Stimulated activated CD8-positive, alpha-beta memory T cell treated with anti-CD3 and anti-CD28 coated beads, Interleukin-7, amount 100 ng/mL, for 24 hours (primary cell): ENCODE measurements around the gene NTM.

Experiments used
- DNase-seq: peaks from one replicate; pipeline ENCODE4 v3.0.0-alpha.2; 2020; ENCODE audit warnings: low read depth

Gene NTM

DNA sequence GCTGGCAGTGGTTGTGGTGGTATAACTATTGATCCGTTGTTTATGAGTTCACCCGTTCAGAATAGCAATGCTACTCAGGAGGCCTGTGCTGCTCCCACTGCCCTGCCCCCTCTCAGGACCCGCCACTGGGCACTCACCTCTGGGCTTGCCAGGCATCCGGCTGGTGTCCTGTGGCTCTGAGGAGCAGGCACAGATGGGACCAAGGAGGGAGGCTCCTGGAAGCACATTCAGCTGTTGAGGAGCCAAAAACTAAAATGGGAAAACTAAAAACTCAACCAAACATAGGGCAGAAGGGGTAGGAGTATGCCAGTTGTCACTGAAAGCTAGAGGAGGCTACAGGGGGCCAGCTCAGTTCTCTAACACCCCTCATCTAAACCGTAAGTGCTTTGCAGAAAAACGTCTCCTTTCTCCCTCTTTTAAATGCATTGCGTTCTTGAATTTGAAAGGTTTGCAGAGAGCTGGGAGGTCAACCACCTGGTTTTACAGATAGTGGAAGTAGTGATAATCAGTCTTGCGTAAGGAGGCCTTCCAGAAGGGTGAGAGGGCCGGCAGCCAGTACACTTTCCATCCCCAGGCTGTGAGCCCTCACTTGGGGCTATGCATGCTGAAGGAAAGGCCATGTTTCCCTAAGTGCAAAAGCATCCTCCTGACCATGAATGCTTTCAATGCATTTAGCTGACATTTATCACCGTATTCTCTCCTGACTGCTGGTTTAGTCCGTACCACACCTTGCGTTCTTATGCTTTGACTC lies 547.4 kb downstream of the NTM start:
- no peak for DNase-seq

DNA sequence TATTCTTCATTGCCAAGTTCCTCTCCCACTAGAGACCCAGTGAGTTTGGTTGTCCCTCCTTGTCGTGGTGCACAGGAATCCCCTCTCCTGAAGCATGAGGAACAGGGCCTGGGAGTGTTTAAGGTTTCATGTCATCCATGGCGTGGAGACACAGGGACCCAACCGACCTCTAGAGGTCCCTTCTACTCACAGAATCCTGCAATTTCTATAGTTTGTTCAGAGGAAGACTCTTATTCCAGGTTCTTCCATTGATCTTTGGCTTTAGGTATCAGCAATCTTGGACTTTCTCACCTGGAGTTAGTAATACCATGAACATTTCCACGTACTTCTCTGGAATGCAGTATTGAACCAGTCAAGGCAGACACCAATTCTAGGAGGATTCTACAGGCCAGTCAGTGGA lies 548.2 kb downstream of the NTM start:
- DNase-seq = no peak

DNA sequence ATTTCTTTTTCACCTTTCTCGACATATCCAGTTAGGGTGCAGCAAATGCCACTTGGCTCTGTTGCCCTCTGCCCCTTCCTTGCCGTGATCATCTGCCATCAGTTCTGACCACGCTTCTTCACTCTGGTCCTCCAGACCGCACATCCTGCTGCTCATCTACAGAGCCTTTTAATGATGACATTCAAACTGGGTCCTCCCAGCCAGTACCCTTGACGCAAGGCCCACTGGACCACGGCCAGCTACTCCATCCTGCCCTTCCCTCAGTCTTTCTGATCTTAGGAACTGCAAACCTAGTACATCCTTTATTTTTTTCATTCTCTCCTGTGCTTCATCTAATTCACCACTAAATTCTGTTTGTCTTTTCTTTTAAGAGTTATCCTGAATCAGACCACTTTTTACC lies 551.8 kb downstream of the NTM start:
- no peak for DNase-seq

DNA sequence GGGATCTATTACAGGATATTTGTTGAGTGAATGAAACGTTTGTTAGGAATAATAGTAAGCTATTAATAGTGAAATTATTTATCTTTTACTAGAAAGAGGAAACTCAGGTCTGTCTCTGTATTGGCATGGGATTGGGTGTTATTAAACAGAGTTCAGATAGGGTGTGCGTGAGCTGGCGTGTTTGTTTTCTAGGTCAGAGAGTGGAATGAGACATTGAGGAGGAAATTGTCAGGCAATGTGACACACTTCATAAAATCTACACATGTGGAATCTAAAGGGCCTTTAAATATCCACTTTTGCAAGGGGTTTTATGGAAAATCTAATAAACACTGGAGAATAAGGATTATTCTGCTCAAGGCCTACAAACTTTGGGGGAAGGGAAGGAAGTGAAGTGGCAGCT lies 552.9 kb downstream of the NTM start:
- DNase-seq = no peak

DNA sequence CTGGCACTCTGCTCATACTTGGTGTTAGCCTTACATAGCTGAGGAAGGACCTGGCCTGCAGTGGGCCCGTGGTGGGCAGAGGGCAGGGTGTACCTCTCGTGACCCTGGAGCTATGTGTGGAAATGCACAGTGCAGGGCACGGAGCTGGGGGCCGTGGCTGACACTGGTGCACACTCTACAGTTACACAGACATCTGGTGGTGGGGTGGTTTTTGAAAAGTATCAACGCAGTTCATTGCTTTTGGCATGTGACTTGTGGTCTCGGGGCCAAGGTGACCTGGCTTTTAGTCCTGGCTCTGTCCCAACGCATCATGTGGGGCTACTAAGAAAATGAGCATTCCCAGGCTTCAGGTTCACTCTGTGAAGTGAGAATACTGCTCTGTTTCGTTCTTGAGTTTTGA lies 553.6 kb downstream of the NTM start:
- no peak for DNase-seq

DNA sequence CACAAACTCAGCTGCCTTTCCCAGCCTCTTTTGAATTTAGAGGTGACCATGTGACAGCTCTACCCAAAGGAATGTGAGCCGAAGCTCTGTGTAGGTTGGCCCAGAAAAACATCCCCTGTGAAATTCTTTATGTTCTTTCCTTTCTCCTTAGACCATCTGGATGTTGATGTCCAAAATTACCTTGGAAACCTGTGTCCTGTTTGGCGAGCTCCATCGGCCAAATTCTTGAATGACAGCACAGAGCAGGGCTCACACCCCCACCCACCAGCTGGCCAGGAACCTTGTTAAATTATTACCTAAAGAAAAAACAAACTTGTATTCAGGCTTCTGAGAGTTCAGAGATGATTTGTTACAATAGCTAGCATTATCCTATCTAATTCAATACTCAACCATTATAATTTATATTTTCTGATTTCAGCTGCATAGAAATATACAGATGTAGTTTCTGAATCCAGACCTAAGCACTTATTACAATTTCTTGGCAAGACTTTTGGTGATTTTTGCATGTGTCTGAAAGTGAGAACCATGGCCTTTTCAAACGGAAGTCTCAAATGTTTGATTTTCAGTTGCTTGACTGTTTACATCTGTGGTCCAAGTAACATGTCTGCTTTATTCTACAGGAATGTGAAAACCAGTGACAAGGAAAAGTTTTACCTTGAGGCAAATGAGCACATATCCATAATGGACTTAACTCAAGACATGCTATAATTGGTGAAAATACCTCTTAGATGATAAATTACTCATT lies 554.2 kb downstream of the NTM start:
- no peak for DNase-seq

DNA sequence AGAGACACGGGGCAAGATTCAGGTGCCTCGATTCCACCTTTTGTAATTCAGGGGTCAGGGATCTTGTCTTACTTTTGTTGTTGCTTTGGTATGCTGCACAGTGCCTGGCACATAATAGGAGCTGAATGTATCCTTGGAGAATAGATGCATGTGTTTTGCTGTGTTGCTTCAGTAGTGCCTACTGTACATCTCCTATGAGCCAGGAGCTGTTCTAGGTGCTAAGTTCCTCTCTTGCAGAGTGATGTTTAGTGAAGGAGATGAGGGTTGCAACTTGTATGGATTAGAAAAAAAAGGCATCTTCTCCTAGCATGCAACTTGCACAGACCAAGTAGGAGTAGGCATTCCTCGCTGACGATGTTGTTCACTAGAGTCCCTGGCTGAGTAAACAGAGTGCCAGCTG lies 555.4 kb downstream of the NTM start:
- no peak for DNase-seq

DNA sequence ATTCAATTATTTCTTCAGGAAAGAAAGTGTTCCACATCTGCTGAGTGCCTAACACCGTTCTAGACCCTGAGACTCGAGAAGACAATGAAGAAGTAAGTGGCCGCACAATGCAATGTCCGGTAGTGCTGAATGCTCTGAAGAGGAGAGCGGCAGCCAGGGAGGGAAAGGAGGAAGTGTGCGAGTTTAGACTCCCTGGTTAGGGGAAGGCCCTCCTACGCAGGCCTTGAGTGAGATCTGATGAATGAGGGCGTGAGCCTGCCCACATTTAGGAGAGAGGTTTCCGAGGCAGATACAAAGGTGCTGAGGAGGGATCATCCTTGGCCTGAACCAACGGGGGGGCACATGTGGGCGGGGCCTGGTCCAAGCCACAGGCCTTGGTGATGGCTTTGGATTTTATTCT lies 558.6 kb downstream of the NTM start:
- no peak for DNase-seq

DNA sequence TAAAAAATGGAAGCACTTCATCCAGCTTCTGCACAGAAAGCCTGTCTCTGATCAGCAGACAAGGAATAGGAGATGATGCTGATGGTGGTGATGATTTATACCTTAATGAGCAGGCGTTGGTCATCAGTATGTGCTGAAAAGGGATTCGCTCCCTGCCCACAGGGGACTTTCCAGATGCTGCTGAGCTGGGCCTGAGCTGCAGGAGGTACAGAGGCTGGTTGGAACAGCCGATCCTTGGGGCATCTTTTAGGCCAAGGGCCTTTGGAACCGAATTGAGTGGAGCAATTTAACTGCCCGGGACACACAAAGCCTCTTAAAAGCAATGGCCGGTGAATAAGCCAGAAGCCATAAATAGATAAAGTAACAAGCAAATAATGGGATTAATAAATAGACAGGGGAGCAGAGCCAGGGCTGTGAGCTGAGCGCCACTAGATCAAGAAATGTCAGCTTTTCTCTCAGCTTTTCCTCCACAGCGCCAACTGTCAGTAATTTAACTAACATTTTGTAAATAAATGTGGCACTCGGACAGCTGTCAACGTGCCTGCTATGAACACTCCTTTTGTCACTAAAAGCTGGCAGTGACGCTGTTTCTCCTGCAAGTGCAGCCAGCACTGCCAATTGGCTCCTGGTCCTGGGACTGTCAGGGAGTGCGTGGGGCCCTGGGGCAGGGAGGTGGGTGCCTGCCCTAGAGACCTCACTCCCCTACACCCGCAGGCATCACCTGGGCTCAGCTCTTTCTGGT lies 562.3 kb downstream of the NTM start:
- no peak for DNase-seq

DNA sequence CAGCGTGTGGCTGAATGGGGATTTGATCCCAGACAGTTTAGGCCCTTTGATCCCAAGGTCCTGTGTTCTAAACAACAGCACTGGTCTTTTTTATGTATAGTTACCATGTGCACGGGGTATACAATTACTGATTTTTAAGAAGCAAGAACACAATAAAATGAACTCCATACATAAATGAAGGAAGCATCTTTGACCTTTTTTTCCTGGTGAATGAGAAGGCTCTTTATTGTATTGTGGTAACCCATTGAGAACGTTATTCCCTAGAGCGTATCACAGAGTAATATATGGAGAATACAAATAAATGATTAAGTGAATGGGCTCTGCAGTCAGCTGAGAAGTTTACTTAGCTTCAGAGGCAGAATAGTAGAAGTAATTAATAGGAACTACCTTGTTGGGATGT lies 563.6 kb downstream of the NTM start:
- DNase-seq = no peak

DNA sequence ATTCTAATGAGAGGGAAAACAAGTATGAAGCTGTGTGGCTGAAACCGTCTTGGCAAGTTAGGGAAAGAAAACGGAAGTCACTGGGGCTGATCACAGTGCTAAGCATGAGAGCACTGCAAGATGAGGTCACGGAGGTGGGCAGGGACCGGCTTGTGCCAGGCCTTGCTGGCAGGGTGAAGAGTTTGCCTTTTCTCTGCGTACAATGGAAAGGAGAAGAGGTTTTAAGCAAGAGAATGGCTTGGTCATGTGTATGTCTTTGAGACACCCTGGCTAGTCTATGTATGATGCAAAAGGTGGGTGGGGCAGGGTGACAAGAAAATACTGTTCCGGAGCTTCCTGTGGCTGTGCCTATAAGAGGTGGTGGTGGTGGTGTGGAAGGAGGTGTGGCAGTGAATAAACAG lies 567.9 kb downstream of the NTM start:
- DNase-seq = no peak

DNA sequence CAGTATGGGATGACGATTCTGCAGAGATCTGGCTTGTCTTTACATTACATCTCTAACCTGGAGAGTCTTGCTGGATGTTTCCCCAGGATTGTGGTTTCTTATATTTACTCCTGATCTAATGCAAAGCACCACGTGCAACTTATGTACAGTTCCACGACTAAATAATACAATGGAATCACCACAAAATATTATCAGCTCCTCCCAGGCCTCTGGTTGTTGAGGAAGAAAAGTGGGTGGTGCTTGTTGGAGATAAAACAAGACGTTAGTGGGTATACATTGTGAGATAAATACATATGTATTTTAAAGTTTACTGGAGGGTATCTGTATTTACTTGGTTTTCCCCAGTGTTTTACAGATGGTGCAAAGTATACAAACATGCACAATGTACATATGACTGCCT lies 569.7 kb downstream of the NTM start:
- no peak for DNase-seq

DNA sequence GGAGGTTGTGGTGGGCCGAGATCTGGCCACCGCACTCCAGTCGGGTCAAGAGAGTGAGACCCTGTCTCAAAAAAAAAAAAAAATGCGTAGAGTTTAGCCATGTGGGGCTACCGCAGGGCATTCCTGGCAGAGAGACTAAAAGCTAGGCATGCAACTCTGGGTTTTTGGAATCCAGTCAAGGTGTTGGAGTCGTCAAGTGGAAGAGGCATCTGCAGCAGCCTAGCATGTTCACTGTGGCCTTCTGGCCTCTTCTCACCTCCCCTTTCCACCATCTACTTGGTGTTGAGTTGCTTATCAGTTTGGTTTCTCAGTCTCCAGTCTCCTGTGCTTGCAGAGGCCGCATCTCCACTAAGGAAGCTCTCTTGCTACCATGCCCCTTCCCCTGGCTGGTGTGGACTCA lies 572.5 kb downstream of the NTM start:
- no peak for DNase-seq

DNA sequence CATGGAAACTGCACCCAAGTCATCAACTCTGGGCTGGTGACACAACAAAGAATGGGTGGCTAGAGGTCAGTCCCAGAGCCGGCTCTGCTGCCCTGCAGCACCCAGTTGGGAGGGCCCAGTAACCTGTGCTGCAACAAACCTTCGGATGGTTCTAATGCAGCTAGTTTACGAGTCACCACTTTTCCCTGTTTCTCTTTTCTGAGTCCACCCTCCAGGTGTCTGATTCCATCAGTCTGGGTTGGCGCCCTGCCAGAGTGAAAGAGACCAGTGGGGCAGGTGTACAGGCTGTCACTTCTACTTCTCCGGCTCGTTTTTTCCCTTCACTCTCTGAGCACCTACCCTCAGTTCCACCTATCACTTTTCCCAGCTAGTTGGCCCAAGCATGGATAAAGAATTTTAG lies 572.9 kb downstream of the NTM start:
- no peak for DNase-seq

DNA sequence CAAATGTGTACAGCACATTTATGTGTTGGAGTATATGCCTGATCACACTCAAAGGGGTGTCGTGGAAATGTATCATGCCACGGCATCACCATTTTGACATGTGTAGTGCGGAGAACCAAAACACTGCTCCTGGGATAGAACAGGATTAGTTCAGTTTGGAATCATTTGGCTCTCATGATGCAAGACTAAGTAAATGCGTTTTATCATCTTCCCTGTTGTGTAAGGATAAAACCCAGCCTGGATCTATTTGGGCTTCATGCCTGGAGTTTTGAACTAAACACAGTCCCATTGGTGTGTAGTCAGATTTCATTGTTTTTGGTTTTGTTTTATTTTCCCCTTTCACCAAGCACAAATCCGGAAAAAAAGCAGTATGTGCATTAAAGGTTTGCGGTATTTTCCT lies 574.3 kb downstream of the NTM start:
- no peak for DNase-seq

DNA sequence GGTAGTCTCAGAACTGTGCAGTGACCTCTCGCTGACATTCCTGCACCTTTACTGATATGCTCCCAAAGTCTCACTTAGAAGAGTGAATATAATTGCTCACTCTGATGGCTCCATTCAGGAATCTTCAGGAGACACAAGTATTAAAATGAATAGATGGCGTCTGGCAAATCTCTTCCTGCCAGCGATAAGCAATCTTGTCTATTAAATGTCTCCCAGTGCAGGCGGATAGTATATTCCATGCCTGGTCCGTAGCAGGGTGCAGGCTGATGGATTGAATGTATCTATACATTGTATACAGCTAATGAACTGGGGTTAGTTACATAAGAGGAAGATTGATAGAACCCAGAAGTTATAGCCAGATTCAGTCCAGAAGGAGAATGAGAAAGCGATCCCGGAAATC lies 575.3 kb downstream of the NTM start:
- no peak for DNase-seq

DNA sequence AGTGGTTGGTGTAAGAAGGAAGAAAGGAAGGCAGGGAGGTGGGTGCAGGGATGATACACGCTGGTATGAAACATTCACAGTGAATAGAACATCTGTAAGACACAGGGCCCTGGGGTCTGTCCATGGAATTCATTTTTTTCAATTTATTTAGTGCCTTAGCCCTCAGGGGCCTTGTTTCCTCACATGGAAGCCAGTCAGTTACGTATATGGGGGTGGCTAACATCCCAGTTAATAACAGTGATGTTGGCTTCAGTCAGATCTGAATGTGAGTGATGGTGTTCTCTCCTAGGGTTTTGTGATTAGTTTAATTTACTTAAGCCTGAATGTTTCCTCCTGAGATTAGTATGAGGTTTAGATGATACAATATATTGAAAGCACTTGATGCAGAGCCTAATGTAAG lies 577.1 kb downstream of the NTM start:
- DNase-seq = no peak

DNA sequence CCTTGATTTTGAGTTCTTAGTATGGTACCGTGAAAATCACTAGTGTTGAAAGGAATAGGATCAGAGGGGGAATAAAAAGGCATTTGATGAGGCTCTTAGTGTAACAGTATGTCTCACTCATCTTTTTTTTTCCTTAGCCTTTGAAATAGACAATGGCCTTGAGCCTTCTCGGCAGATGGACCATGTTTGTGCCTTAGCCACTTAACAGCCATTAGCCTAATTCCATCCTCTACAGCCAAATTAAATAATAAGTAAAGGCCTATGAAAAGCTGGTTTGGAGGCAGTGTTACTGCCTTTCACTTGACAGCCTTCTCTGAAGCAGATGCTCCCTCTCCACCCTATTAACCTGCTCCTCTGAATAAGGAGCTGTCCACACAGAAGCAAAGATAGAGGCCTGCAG lies 580.7 kb downstream of the NTM start:
- no peak for DNase-seq

DNA sequence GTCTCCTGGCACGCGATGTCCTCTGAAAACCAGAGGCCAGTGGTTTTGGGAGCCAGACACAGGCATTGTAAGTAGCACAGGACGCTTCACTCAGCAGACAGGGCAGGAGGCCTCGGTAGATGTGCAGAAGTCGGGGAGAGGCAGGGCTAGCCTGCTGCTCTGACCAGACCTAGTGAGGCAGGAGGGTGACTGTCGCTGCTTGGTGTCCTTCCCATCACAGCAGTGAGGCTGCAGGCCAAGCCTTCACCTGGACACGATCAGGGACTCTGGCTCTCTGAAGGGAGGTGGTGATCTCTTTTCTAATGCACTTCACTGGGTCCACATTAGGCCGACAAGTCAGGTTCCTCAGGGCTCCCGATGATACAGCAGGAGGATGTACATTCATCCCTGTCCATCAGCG lies 583.7 kb downstream of the NTM start:
- no peak for DNase-seq

DNA sequence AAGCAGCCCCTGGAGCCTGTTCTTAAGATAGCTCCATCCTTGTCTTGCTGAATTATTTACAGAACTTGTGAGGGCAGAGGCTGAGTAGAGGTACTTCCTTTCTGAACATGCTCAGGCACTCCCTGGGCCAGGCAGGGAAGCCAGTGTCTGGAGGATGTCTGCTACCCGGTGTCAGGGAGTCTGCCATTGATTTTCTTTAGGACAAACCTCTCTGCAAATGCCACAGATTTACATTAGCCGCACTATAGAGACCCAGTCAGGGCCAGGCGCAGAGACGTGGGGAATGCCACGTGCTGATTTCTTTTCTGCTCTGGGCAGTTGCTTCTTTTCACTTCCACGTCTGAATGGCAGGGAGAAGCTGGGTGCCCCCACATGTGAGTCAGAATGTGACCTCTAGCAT lies 585.5 kb downstream of the NTM start:
- DNase-seq = no peak

DNA sequence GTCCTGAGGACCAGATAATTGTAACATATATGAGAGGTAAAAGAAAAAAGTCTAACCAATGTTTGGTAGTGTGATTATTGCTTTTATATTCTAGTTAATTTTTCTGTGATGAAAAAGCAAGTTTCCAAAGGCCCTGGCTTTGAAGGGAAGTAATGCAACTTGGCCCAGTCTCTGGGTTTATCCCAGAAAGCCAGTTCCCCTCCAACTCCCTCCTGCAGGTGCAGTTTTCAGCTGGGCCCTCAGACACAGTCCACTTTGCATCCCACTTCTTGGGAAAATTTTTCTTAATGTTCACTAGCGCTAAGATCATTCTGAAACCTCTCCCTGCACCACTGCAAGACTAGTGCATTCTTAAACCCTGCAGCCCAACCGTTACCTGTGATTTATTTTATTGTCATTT lies 586.8 kb downstream of the NTM start:
- DNase-seq = no peak

DNA sequence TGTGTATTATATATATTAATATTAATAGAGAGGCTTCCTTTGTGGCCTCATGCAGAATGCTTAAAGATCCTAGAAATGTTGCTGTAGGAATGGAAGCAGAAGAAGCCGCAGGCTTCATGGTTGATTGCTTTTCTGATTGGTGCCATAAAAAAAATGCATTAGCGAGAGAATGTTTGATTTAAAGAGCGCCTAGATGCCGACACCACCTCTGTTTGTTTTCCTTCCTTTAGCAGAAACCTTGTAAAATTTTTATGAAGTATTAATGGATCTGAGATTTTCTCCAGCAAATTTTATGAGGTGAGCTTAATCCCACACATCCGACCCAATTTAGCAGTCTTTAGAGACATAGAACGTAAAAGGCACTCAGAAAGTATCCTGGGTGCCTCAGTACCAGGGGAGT lies 587.5 kb downstream of the NTM start:
- DNase-seq = no peak

DNA sequence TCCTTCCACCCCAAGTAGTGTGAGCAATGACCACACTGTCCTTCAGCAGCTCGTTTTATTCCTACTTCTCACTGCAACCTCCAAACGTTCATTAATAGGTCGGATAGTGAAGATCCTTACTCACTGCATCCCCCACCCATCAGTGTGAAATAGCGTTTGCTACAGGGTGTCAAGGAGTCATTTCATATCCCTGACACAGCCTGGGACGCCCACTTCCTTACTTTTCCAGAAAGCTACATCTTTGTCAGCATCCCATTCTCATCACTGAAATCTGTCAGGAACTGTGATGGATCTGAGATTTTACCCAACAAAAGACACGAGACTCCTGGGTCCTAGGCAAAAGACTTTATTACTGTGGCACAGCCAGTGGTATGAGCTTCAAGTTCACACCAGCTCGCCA lies 592.4 kb downstream of the NTM start:
- DNase-seq = no peak
